ENCODE measurements around the gene TSR2.

TSR2 gene

GRCh38 chrX:54413753-54414152 is 26.5 kb upstream of the TSR2 start:
- Histone ChIP-seq H2AFZ (ENCODE audit: low read depth, low read length) (no peak overlapping the region), H3K9me3 (ENCODE audit: insufficient read depth, low read length) (no peaks in the 10 kb centered on the region), H3K9ac (ENCODE audit: low read length) (no peak overlapping the region), H3K79me2 (ENCODE audit: low read length) (no peaks in the 10 kb centered on the region), H3K27me3 (ENCODE audit: low read depth, low read length) (no peaks in the 10 kb centered on the region), H3K4me1 (ENCODE audit: low read length) (no peaks in the 10 kb centered on the region), H3K27ac (ENCODE audit: low read length) (no peak overlapping the region), H3K4me3 (ENCODE audit: low read length) (no peak overlapping the region), H4K20me1 (ENCODE audit: insufficient read depth, low read length) (no peaks in the 10 kb centered on the region), H3K4me2 (ENCODE audit: low read length) (no peak overlapping the region), H3K36me3 (replicated peaks; ENCODE audit: low read depth, low read length) (no peaks in the 10 kb centered on the region)
- TF ChIP-seq, protein P1, sequence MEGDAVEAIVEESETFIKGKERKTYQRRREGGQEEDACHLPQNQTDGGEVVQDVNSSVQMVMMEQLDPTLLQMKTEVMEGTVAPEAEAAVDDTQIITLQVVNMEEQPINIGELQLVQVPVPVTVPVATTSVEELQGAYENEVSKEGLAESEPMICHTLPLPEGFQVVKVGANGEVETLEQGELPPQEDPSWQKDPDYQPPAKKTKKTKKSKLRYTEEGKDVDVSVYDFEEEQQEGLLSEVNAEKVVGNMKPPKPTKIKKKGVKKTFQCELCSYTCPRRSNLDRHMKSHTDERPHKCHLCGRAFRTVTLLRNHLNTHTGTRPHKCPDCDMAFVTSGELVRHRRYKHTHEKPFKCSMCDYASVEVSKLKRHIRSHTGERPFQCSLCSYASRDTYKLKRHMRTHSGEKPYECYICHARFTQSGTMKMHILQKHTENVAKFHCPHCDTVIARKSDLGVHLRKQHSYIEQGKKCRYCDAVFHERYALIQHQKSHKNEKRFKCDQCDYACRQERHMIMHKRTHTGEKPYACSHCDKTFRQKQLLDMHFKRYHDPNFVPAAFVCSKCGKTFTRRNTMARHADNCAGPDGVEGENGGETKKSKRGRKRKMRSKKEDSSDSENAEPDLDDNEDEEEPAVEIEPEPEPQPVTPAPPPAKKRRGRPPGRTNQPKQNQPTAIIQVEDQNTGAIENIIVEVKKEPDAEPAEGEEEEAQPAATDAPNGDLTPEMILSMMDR (IDR thresholded peaks at IDR 0.05; ENCODE audit: low read depth, low read length), result no peak
- TF ChIP-seq EZH2phosphoT487 (IDR thresholded peaks at IDR 0.05; ENCODE audit: low read depth), result no peak

DNA sequence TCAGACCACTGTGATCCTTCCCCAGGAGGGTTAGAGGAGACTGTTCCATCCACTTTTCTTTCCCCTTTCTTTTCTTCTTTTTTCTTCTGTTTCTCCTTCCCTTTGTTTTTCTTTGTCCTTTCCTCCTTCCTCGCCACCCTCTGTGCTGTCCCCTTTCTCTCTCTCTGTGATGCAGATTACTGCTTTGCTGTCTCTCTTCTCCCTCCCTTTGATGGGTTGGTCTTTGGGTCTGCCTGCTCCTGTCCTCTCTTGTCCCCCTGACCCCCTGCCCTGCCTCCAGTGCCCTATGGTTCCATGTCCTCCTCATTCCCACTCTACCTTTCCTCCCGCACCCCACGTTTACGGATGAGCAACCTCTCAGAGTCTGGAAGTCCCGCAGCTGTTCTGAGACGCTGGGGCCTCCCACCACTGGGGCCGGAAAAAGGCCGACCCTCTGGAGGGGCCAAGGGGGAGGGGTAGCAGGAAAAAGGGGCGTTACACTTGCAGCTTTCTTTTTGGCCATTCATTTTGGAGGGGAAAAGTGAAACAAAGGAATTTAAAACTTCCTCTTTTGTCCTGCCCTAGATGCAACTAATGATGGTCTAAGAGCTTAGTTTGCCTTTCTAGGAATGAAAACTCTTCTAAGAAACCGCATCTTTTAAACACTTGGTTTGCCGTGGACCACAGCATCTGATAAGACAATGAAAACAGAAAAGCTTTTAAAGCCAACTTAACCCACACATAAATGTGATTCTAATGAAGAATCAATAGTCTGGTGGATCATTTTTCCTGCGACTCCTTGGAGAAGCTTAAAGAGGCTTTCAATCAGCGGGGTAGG is 24.5 kb upstream of the TSR2 start:
- Histone ChIP-seq H3K9ac (ENCODE audit: low read length) (no peak overlapping the region), H3K79me2 (ENCODE audit: low read length) (no peaks in the 10 kb centered on the region), H2AFZ (ENCODE audit: low read depth, low read length) (no peak overlapping the region), H3K4me1 (ENCODE audit: low read length) (no peaks in the 10 kb centered on the region), H3K4me3 (ENCODE audit: low read length) (no peak overlapping the region), H3K9me3 (ENCODE audit: insufficient read depth, low read length) (no peaks in the 10 kb centered on the region), H3K4me2 (ENCODE audit: low read length) (no peak overlapping the region), H4K20me1 (ENCODE audit: insufficient read depth, low read length) (no peaks in the 10 kb centered on the region), H3K27ac (ENCODE audit: low read length) (no peak overlapping the region), H3K36me3 (replicated peaks; ENCODE audit: low read depth, low read length) (no peaks in the 10 kb centered on the region), H3K27me3 (ENCODE audit: low read depth, low read length) (no peaks in the 10 kb centered on the region)
- TF ChIP-seq, protein P1 (IDR thresholded peaks at IDR 0.05; ENCODE audit: low read depth, low read length), result no peak
- TF ChIP-seq EZH2phosphoT487 (IDR thresholded peaks at IDR 0.05; ENCODE audit: low read depth), result no peak

DNA sequence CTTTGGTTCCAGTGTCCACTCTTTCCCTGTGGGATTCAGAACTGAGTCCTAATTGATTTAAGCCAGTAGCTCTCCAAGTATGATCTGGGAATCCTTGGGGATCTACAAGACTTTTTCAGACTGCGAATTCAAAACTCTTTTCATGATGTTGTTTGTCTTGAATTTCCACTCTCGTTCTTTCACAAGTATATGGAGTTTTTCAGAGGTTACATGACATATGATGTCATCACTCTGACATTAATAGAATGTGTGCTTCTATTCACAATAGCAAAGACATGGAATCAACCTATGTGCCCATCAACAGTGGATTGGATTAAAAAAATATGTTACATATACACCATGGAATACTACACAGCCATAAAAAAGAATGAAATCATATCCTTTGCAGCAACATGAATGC is 23.2 kb upstream of the TSR2 start:
- Histone ChIP-seq H2AFZ (ENCODE audit: low read depth, low read length) (no peak overlapping the region), H3K4me2 (ENCODE audit: low read length) (no peak overlapping the region), H3K9me3 (ENCODE audit: insufficient read depth, low read length) (no peaks in the 10 kb centered on the region), H3K36me3 (replicated peaks; ENCODE audit: low read depth, low read length) (no peaks in the 10 kb centered on the region), H3K9ac (ENCODE audit: low read length) (no peak overlapping the region), H3K79me2 (ENCODE audit: low read length) (no peaks in the 10 kb centered on the region), H4K20me1 (ENCODE audit: insufficient read depth, low read length) (no peaks in the 10 kb centered on the region), H3K4me1 (ENCODE audit: low read length) (no peaks in the 10 kb centered on the region), H3K4me3 (ENCODE audit: low read length) (no peak overlapping the region), H3K27ac (ENCODE audit: low read length) (no peak overlapping the region), H3K27me3 (ENCODE audit: low read depth, low read length) (no peaks in the 10 kb centered on the region)
- no peak for TF ChIP-seq EZH2phosphoT487 (IDR thresholded peaks at IDR 0.05; ENCODE audit: low read depth)
- TF ChIP-seq, protein P1 (IDR thresholded peaks at IDR 0.05; ENCODE audit: low read depth, low read length), result no peak

GRCh38 chrX:54419559-54420302 is 20.5 kb upstream of the TSR2 start:
- Histone ChIP-seq H3K4me1 (ENCODE audit: low read length) (no peaks in the 10 kb centered on the region), H3K36me3 (replicated peaks; ENCODE audit: low read depth, low read length) (no peaks in the 10 kb centered on the region), H4K20me1 (ENCODE audit: insufficient read depth, low read length) (no peaks in the 10 kb centered on the region), H3K4me2 (ENCODE audit: low read length) (no peak overlapping the region), H3K4me3 (ENCODE audit: low read length) (no peak overlapping the region), H3K27me3 (ENCODE audit: low read depth, low read length) (no peaks in the 10 kb centered on the region), H3K79me2 (ENCODE audit: low read length) (no peaks in the 10 kb centered on the region), H2AFZ (ENCODE audit: low read depth, low read length) (no peak overlapping the region), H3K9me3 (ENCODE audit: insufficient read depth, low read length) (no peaks in the 10 kb centered on the region), H3K9ac (ENCODE audit: low read length) (no peak overlapping the region), H3K27ac (ENCODE audit: low read length) (no peak overlapping the region)
- no peak for TF ChIP-seq EZH2phosphoT487 (IDR thresholded peaks at IDR 0.05; ENCODE audit: low read depth)
- TF ChIP-seq, protein P1 (IDR thresholded peaks at IDR 0.05; ENCODE audit: low read depth, low read length), result no peak

Measured in OCI-LY3 (cell line).